GM18511 (cell line): ENCODE data around the gene SEMG2.

Experiments used
- ATAC-seq: cut with Tn5 transposase; IDR thresholded peaks from one replicate; pipeline ENCODE4 v1.9.1; 2021; ENCODE audit warnings: mild to moderate bottlenecking, moderate library complexity; ENCODE audit not compliant: unreplicated experiment

Gene SEMG2

DNA sequence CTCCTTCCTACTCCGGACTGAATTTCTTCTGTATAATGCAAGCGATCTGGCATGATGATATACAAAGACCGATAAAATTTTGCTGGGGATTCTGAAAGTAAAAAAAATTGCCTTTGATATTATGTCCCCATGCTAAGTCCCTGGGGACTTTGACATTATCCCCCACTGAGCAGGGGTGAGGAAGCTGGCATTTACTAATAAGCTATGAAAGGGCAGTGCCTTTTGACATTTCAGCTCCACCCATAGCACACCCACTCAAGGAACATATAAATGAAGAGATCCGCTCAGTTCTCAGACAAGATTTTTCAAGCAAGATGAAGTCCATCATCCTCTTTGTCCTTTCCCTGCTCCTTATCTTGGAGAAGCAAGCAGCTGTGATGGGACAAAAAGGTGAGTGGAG, at the start of gene SEMG2:
Gene SEMG2 (plus strand): TSS at position 298 of the 400 bp plus-strand sequence. CDS start 17 bp downstream, at position 315.
- ATAC-seq = no peak

- ATAC-seq = no peak
These were observed 47.7 kb upstream of the SEMG2 start for GRCh38 chr20:45173522-45173921.

DNA sequence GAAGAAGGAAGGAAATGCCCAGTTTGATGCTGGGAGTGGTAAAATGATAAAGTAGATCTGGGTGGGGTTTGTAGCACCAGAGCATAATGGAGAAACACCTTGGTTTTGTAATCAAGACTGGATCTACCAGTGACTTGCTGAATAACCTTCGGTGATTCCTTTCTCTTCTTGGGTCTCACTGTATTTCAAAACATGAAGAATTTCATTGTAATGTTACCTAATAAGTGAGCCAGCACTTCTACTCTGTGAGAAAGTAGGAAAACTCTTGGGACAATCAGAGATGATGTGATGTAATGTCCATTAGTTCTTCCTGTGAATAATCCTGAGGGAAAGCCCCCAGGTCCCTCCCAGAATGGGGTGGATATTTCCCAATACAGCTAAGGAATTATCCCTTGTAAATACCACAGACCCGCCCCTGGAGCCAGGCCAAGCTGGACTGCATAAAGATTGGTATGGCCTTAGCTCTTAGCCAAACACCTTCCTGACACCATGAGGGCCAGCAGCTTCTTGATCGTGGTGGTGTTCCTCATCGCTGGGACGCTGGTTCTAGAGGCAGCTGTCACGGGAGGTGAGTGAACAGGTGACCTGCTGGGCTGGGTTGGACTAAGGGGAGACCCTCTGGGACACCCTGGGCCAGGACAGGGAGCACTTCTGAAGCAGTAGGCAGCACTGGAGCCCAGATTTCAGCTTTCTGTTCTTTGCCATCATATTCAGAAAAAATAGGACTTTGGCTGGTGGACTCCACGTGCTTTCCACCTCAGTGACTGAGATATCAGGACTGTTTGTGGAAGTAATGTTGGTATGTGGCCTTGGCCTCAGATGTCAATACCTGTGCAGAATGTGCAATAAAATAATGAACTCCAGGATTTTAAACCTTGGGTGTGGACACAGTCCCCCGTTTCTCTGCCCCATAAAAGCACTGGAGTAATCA, 46.5 kb upstream of the SEMG2 start, which contains the start of gene PI3:
Gene PI3 (plus strand): TSS at position 469 of the 931 bp plus-strand sequence. CDS start 21 bp downstream, at position 490.
- no peak for ATAC-seq

- no peak for ATAC-seq
These were observed 44.5 kb upstream of the SEMG2 start for GRCh38 chr20:45176526-45177267.

GRCh38 chr20:45179166-45179565, 42.0 kb upstream of the SEMG2 start:
- ATAC-seq = no peak

DNA sequence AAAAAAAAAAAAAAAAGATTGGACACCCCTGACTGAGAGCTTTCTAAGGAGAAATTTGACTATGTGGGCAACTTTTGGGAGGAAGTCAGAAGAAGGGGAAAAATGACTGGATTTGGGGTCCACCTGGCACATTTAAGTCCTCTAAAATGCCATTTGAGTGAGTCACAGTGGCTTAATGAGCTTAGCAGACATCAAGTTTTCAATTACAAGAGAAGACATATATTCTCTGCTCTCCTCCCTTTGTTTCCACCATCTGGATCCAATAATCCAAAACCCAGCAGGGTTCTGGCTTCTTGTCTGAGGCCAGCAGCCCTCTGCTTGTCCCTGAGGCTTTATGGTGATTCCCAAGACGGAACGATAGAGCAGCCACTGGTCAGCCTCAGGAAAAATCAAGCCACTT, 39.5 kb upstream of the SEMG2 start:
- ATAC-seq = no peak

DNA sequence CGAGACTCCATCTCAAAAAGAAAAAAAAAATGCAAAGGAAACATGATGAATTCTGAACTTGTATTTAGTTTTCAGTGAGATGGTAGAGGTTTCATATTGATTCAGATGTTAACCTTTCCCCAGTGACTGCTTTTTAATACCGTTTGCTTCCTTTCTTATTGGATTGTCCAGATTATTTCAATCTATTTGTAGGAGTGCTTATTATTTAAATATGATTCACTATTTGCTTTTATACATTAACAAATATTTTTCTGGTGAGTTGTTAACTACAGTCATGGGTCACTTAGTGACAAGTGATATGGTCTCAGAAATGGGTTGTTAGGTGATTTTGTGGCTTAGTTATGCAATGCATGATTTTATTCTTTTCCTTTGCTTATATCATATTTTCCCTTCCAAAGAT, 38.1 kb upstream of the SEMG2 start:
- no peak for ATAC-seq

DNA sequence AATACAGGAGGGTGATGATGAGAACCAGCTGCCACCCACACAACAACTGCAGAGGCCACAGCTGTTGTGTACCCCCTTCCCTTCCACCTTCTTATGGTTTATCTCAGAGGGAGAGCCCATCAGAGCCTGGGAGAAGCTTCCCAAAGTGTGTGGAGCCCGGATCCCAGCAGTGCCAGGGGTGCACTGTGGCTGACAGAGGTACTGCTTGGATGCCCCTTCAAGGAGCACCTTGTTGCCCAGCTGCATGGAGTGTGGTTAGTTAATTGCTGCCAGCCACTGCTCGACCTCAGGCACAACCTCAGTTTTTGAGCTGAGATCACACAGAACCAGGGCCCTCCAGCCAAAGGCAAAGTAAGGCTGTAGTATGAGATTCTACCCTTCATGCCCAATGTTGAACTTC, 33.5 kb upstream of the SEMG2 start:
- no peak for ATAC-seq

DNA sequence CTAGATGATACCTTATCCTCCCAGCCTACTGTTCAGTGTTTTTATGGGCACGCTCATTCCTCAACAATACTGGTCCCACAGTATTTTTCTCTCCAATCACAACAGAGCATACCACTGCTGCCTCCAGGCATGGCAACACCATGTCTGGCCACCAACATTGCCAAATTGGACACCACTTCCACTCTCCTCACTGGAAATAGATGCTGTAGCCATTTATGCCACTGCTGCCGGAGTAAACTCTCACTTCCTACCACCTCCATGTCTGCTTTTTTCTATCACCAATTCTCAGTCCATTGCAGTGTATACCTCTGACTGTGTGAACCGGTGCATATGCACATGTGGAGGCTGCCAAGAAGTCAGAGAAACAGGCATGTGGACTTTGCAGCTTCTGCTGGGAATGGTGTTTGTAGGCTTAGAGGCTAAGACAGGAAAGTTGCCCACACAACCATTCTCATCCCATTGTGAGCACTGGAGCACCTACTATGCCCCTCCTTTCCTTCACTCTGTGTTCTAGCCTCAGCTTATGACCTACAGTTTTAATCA, 32.0 kb upstream of the SEMG2 start:
- ATAC-seq = no peak

DNA sequence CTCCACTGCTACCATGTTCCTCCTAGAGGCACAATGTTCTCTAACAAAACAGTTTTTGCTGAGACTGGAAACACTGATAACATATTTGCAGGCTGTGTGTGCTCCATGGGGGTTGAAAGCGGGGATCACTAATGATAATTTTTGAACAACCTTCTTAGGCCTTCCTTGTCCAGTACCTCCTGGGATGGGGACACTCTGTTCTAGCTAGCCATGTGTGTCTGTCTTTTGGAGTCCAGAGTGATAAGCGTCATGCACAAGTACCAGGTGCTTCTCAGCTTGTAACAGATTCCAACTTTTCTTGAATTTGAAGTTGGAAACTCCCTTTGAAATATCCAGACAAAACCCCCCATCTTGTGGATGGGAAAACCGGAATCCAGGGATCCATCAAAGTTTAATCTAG, 31.3 kb upstream of the SEMG2 start:
- no peak for ATAC-seq

GRCh38 chr20:45191926-45192325, 29.2 kb upstream of the SEMG2 start:
- ATAC-seq = no peak

- no peak for ATAC-seq
These were observed 27.8 kb upstream of the SEMG2 start for GRCh38 chr20:45193331-45193730.

GRCh38 chr20:45206725-45207124, 14.4 kb upstream of the SEMG2 start, which contains the start of gene SEMG1:
Gene SEMG1 (plus strand): TSS chr20:45207033. CDS start chr20:45207054, 21 bp downstream.
- ATAC-seq = no peak

GRCh38 chr20:45209924-45210323, 11.2 kb upstream of the SEMG2 start:
- no peak for ATAC-seq

- no peak for ATAC-seq
These were observed 9.4 kb upstream of the SEMG2 start for GRCh38 chr20:45211569-45212474.

GRCh38 chr20:45212836-45213235, 8.3 kb upstream of the SEMG2 start:
- ATAC-seq = no peak

GRCh38 chr20:45218124-45218523, 3.0 kb upstream of the SEMG2 start:
- ATAC-seq = no peak

DNA sequence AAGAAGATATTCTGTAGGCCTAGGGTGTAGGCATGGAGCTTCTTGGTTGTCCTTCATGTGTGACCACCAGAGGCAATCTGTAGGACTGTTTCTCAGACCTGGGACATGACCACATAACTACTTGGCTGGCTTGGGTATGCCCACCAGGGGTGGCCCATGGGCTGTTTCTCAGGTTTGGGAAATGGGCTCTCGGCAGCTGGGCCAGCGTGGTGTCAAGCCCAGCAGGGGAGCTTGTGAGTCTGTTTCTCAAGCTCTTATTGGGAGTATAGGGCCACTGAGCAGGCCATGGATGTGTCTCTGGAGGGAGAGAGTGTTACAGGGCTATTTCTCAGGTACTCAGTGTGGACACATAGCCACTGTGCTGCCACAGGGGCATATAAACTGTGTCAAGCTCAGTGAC, 2.5 kb upstream of the SEMG2 start:
- no peak for ATAC-seq

GRCh38 chr20:45223136-45223535, 2.0 kb downstream of the SEMG2 start:
- ATAC-seq = no peak

GRCh38 chr20:45226287-45226686, 5.1 kb downstream of the SEMG2 start:
- no peak for ATAC-seq
